ENCODE results near the gene GPRC5B.

DNA sequence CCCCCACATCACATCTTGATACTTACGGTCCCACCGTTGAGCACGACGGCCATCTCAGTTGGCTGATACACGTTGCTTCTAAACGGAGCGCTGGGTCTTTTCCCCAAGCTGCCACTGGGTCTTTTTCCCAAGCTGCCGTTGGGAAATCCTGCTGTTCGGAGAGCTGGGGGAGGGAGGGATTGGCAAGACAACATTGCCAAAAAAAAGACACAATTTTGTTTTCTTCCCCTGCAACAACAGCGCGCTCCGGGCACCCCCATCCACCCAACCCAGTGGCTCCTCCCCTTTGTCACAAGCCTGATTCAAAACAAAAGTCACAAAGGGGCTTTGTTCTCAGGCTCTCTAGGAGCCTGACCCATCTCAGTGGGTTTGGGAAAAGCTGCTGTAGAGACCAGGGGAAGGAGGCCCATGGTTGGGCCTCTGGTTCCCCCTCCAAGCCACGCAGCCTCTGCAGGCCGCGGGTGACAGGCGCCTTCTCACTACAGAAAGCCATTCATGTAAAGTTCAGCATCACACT is 22.8 kb downstream of the GPRC5B start:
- TF ChIP-seq POLR2A (IDR thresholded peaks at IDR 0.05; ENCODE audit: low read length) = no peak
- TF ChIP-seq GATA1 (IDR thresholded peaks at IDR 0.05; ENCODE audit: low read depth, low read length) = no peak
